Lung (tissue), 12 donors: ENCODE measurements around the gene CACNB4. TPM values are rescaled to one million over a fixed set of nuclear protein-coding genes. Genes with fewer than 3 reads are reported as not detected.

Experiments
- ATAC-seq: fragments of 200-7000 bp; cut with Tn5 transposase; one replicate; pipeline ENCODE4 v1.9.1; 2020; ENCODE audit warnings: moderate number of reproducible peaks; ENCODE audit not compliant: insufficient read depth, low FRiP score
- DNase-seq, 3 donors: peaks; one replicate each; pipeline ENCODE4 v3.0.0-alpha.2; 2013 to 2017
- H3K27ac ChIP-seq, 2 donors: one replicate each; pipeline ENCODE4 v1.5.1; 2013; ENCODE audit warnings: mild to moderate bottlenecking in 2 of 2, moderate library complexity in 2 of 2, control low read depth in 1 of 2, inconsistent platforms in 1 of 2, low read depth in 1 of 2, low read length in 1 of 2
- H3K27me3 ChIP-seq, 3 donors: one replicate each; pipeline ENCODE4 v1.5.1; 2013; ENCODE audit warnings: low read length in 2 of 3; ENCODE audit not compliant: control insufficient read depth in 3 of 3, insufficient read depth in 3 of 3
- H3K36me3 ChIP-seq, 4 donors: one replicate each; pipeline ENCODE4 v1.5.1; 2013; ENCODE audit warnings: low read length in 4 of 4, mild to moderate bottlenecking in 1 of 4, moderate library complexity in 1 of 4; ENCODE audit not compliant: control insufficient read depth in 4 of 4, insufficient read depth in 4 of 4
- H3K4me1 ChIP-seq, 5 donors: one replicate each; pipeline ENCODE4 v1.5.1; 2013; ENCODE audit warnings: low read length in 5 of 5, mild to moderate bottlenecking in 2 of 5, moderate library complexity in 1 of 5; ENCODE audit not compliant: control insufficient read depth in 5 of 5, insufficient read depth in 5 of 5
- H3K4me3 ChIP-seq: one replicate; pipeline ENCODE4 v1.5.1; 2013; ENCODE audit warnings: mild to moderate bottlenecking, control low read depth, moderate library complexity
- H3K9ac ChIP-seq, 2 donors: one replicate each; pipeline ENCODE4 v1.5.1; 2013; ENCODE audit warnings: low read length in 2 of 2, control low read depth in 1 of 2; ENCODE audit not compliant: insufficient read depth in 1 of 2
- H3K9me3 ChIP-seq, 4 donors: one replicate each; pipeline ENCODE4 v1.5.1; 2013; ENCODE audit warnings: low read length in 3 of 4, mild to moderate bottlenecking in 1 of 4, moderate library complexity in 1 of 4; ENCODE audit not compliant: control insufficient read depth in 4 of 4, insufficient read depth in 3 of 4
- CTCF ChIP-seq: IDR thresholded peaks from 2 replicates; pipeline ENCODE4 v1.5.1; 2012; ENCODE audit warnings: mild to moderate bottlenecking; ENCODE audit errors: control extremely low read depth, extremely low read depth
- WGBS, 2 donors: extraction: QIAGEN DNeasy Blood & Tissue Kit; methylation state at CpG; one replicate each; pipeline ENCODE4 v1.1.7; 2013; 5-methylcytosine and 5-hydroxymethylcytosine counted together
- polyA plus RNA-seq, 2 donors: library from polyadenylated mRNA; stranded (reverse); fragments of 200-250 nt; gene quantifications; one replicate each; pipeline ENCODE4 v1.2.1, GENCODE V29; 2013
- total RNA-seq, 2 donors: library from RNA; depleted of rRNA in 1 of 2; stranded (reverse); fragments of >200 nt in 1 of 2; gene quantifications; one replicate each; pipeline ENCODE4 v1.2.1, GENCODE V29; 2014 to 2021
- donor health status: control.
- donor health status: control.
- donor health status: Bipolar disorder and iron deficiency.
- donor health status: healthy.
- donor health status: DM: yes; HTN: yes; CAD: no.

The CACNB4 gene
- total and polyA plus RNA-seq, 4 donors = 0.57 to 10.9 (median 5.5) TPM

- H3K27ac ChIP-seq = no peak overlapping the region
- H3K9me3 ChIP-seq = peaks cover 0 to 2% (median 0%) of the 10 kb centered on the region in 4 donors
- no peaks in the 10 kb centered on the region for H3K36me3 ChIP-seq
- peak; percentile 19 for ATAC-seq
- no peak overlapping the region for H3K9ac ChIP-seq
- no peak overlapping the region for H3K4me3 ChIP-seq
- no peaks in the 10 kb centered on the region for H3K27me3 ChIP-seq
- TF ChIP-seq CTCF = no peak
- 52 to 87% methylated on average over 4 of the region's 4 CpGs for WGBS, 2 donors
- peaks cover 0 to 4% (median 0%) of the 10 kb centered on the region in 5 donors for H3K4me1 ChIP-seq
- DNase-seq = no peak
Measured at GRCh38 chr2:152075461-152076050, 23.3 kb downstream of the CACNB4 start.

GRCh38 chr2:152072011-152072410 is 26.8 kb downstream of the CACNB4 start:
- no peaks in the 10 kb centered on the region for H3K27me3 ChIP-seq

GRCh38 chr2:152071518-152071917 is 27.3 kb downstream of the CACNB4 start:
- no peak for TF ChIP-seq CTCF
- ATAC-seq (no peak), DNase-seq (no peak)
- Histone ChIP-seq H3K27ac (no peak overlapping the region), H3K4me3 (no peak overlapping the region), H3K9ac (no peak overlapping the region), H3K9me3 (peaks cover 0 to 2% (median 0%) of the 10 kb centered on the region in 4 donors), H3K4me1 (peaks cover 0 to 4% (median 0%) of the 10 kb centered on the region in 5 donors), H3K36me3 (no peaks in the 10 kb centered on the region), H3K27me3 (no peaks in the 10 kb centered on the region)
- 94% methylated on average over 1 of the region's 1 CpG for WGBS, 2 donors

More at GRCh38 chr2:152072011-152072410, 26.8 kb downstream of the CACNB4 start:
- Histone ChIP-seq H3K9me3 (peaks cover 0 to 2% (median 0%) of the 10 kb centered on the region in 4 donors), H3K9ac (no peak overlapping the region), H3K4me3 (no peak overlapping the region), H3K36me3 (no peaks in the 10 kb centered on the region), H3K27ac (no peak overlapping the region), H3K4me1 (peaks cover 0 to 4% (median 0%) of the 10 kb centered on the region in 5 donors)
- DNase-seq (no peak), ATAC-seq (no peak)
- 88 to 94% methylated on average over 2 of the region's 2 CpGs for WGBS, 2 donors
- no peak for TF ChIP-seq CTCF
